GM21529 (cell line): ENCODE measurements around the gene C19orf53.
A peak's percentile ranks its signal among the peaks of the same experiment; 100 is the strongest.
"Not testable (repeated sequence)": the region's sequence is repeated elsewhere in the genome, so short reads cannot be mapped to it uniquely, and the experiment has no call there.

Experiments
- ATAC-seq: cut with Tn5 transposase; IDR thresholded peaks from one replicate; pipeline ENCODE4 v1.9.1; 2021; ENCODE audit not compliant: unreplicated experiment

C19orf53 gene

DNA sequence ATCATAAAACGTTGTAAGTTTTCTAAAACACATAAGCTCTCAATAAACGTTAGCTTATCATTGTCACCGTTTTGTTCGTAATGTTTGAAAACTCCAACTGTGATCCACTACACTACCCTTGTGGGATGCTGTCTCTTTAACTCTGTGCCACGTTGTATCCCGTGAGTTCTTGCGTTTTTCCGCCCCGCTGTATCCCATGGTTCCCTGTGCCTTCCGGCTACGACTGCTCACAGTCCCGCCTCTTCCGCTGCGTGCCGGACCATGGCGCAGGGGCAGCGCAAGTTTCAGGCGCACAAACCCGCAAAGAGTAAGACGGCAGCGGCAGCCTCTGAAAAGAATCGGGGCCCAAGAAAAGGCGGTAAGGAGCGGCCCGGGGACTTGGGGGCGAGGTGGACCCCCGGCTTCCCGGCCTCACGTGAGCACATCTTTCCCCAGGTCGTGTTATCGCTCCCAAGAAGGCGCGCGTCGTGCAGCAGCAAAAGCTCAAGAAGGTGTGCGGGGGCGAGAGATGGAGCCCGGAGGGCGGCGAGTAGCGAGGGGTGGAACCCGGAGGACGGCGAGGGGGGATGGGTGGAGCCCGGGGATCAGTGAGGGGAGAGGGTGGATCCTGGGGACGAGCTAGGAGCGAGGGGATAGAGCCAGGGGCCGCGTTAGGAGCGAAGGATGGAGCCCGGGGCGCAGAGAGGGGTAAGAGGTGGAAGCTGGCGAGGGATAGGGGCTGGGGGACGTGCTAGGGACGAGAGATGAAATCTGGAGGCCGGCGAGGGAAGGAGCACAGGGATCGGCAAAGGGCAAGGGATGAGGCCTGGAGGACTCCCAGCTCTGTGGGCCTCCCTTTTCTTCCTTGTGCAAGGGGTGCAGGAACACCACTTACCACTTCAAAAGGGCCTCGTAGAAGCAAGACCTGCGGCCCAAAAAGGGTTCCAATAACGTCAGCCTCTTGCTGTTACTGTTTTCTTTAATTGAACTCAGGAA lies at the start of gene C19orf53:
Gene C19orf53 (plus strand): TSS at position 240 of the 975 bp plus-strand sequence. CDS start 22 bp downstream, at position 262.
- ATAC-seq, result peak; percentile 88

DNA sequence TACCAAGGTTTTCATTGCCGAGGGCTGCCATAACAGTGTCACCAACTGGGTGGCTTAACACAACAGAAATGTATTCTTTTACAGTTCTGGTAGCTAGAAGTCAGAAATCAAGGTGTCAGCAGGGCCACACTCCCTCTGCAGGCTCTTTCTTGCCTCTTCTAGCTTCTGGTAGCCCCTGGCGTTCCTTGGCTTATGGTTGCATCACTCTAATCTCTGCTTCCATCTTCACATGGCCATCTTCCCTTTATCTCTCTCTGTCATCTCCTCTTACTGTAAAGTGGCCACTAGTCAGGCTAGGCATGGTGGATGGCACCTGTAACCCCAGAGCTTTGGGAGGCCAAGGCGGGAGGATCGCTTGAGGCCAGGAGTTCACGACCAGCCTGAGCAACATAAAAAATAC lies 47.9 kb upstream of the C19orf53 start:
- ATAC-seq, result no peak

DNA sequence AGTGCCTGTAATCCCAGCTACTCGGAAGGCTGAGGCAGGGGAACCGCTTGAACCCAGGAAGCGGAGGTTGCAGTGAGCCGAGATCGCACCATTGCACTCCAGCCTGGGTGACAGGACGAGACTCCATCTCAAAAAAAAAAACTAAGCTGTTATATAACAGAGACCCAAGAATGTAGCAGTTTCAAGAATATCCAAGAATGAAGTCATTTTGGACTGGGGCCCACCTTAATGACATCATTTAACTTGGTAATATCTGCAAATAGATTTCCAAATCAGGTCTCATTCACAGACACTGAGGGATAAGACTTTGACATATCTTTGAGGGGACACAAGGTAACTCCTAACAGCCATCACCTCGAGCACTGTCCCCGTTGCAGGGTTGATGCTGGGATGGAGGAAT lies 46.5 kb upstream of the C19orf53 start:
- no peak for ATAC-seq

DNA sequence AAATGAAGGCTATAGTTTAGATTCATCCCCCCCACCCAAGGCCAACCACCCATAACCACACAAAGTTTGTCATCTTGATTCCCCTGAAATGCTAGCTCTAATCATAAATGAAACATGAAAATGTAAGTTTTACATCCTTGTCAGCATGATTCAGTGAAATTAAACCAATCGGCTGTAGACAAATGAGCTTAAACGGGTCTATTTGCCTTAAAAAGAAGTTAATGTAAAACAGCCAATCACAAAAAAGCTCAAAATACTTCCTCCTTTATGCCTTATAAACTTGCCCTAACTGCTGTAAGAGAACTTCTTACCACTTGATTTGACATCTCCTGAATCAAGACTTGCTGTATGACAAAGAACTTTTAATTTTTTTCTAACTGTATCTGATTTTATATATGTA lies 44.4 kb upstream of the C19orf53 start:
- ATAC-seq, result no peak

DNA sequence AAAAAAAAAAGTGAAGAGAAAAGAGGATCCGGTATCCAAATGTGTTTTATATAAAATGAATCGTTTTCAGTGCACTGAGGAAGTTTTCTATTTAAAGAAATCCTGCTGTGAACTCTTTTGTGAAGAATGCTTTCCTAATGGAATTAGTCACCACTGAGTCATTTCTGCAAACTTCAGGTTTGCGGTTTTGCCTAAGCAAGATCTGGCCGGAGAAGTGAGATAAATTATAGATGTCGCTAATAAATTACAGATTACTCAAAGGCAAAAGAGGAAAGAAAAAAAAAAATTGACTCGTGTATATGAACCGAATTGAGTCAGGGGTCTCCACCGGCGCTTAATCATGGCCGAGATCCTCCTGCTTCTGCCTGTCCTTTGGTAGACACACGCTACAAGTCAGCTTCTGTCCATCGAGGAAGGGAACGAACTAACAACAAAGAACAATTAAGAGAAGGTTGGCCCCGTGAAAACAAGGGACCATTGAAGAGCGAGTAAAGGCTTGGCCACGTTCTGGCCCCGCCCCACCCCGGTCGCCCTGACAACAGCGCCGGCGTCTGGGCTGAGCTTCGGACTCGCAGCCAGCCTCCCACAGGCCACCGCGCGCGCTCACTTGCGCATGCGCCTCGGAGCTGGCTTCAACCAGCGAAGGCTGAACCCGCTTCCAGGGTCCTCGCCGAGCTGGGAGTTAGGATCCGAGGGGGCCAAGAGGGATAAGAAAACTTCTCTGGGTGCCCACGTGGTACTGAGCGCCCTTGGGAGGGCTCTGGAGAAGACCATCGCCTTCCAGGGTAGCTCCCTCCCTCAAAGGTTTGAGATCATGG lies 42.9 kb upstream of the C19orf53 start:
- peak; percentile 96 for ATAC-seq

DNA sequence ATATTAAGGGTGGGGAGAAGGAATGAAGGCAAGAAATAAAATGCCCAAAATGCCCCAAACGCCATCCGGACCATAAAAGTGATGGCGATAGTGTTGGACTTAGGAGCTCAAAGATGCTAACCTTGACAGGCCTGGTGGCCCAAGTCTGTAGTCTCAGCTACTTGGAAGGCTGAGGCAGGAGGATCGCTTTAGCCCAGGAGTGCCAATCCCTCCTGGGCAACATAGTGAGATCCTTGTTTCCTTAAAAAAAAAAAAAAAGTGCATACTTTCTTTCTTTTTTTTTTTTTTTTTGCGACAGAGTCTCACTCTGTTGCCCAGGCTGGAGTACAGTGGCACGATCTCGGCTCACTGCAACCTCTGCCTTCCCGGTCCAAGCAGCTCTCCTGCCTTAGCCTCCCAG lies 41.9 kb upstream of the C19orf53 start:
- no peak for ATAC-seq

DNA sequence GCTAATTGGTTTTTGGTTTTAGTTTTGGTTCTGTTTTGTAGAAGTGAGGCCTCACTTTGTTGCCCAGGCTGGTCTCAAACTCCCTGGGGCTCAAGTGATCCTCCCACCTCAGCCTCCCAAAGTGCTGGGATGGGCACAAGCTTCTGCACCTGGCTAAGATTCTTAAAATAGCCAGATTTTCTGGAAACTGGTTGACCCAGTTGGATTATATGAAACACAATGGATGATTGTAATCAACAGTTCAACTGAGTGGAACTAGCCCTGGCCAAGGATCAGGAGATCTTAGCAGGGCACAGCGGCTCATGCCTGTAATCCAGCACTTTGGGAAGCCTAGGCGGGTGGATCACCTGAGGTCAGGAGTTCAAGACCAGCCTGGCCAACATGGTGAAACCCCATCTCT lies 39.5 kb upstream of the C19orf53 start:
- ATAC-seq, result no peak

DNA sequence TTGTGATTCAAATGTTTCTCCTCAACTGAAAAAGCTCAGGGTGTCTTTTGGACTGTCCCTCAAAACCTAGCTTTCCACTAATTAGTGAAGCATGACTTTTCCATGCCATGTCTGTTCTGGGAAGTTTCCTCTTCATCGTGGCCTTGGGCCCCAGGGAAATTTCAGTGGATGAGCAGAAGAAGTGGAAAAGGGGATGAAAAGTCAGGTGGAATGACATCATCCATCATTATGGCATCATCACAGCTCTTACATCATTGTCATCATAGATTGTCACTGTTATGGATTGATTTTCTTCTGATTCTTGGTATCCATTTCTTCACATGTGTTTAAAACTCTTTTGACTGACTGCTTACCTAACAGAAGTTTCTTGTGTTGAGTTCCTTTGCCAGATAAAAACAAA lies 36.2 kb upstream of the C19orf53 start:
- ATAC-seq, result no peak

DNA sequence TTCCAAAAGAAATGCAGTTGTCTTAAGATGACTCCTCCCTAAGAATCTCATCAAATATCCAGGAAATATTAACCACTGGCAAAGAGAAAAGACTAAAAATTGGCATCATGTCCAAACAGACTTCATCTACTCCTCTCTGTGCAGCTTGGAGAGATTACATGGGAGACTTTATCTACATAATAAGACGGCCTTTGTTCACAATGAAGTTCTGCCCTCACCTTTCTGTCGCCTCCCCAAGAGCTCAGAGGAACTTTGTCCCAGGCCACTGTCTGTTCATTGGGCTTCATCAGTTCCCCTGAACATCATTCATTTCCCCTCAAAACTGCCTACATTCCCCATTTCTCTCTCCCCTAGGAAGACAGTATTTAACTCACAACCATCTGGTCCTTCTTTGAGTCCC lies 32.4 kb upstream of the C19orf53 start:
- ATAC-seq, result no peak

DNA sequence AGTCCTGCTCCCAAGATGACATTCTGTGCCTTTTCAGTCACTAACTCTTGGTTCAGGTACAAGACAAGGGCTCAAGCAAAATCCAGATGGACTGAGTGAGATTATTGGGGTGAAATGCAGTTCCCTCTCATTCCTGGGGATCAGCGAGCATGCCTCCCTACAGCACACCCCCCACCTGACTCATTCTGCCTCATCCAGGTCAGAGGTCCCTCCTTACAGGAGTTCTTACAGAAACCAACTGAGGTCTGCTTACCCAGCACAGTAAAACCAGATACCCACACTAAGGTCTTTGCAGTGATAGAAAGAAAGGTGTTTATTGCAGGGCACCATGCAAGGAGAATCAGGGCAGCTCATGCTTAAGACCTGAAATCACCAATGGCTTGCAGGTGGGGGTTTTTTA lies 31.5 kb upstream of the C19orf53 start:
- ATAC-seq, result no peak

DNA sequence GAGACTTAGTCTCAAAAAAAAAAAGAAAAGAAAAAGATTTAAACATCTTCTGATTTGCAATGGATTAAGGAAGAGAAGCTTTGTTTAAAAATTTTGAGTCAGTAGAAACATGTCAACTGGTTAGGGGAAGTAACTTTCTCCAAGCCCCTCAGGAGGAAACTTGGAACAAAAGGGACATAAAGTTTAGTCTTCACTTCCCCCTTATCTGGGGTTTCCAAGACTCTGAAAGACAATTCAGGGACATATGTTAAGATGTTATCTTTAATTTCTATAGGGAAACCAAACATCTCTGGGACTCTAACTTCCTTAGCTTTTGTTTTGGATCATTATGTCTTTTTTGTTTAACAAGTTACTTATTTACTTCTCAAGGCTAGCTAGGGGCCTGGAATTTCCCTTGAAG lies 30.1 kb upstream of the C19orf53 start:
- ATAC-seq, result no peak

DNA sequence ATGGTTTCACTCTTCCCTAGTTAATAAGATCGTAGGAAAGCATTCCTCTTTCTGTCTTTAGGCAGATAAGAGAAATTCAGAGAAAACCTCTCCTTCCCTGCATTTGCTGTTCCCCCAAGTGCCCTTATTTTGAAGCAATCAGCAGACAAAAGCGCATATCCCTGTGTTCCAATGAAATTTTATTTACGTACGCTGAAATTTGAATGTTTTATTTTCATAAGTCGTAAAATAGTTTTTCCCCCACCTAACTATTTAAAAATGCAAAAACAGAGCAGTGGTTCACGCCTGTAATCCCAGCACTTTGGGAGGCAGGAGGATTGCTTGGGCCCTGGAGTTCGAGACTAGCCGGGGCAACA lies 27.2 kb upstream of the C19orf53 start:
- ATAC-seq, result no peak

DNA sequence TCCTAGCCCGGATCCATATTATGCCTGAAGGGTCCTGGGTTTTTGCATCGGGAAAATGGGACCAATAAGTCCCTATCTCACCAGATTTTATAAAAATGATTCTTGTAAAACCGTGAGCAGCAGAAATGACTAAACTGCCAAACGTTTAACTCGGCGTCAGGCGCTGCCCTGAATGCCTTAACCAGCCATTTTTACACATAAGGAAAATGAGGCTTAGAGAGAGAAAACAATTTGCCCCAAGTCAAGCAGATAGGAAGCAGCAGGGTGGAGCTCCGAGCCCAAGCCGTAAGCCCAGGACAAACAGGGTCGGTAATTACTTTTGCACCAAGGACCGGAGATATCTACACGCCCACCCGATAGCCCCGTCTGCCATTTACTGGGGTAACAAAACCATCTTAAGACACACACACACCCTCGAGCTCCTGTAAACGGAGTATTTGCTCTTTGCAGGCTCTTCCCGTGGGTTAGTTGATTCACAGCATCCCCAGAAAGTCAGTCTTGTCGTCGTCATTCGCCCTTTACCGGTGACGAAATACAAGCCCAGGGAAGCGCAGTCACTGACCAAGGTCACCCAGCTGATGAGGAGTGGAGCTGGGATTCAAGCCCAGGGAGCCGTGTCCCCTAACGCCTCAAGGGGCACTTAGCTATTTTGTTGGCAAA lies 26.0 kb upstream of the C19orf53 start:
- no peak for ATAC-seq

DNA sequence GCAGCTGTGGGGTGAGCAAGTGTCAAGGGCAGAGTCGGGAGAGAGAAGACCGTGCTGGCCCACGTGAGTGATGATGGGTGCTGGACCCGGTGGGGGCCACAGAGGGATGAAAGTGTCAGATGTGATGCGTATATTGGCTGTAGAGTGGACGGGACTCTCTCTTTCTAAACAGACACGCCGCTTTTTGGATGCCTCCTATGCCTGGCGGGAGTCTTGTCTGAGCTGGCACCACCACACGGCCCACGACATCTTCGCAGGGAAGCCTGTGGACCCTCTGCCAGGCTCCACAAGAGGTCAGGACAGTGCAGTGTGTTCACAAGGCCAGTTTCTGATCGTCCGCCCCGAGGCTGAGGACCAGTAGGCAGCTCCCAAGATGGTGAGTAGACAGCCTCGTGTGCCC lies 22.8 kb upstream of the C19orf53 start:
- ATAC-seq, result no peak

DNA sequence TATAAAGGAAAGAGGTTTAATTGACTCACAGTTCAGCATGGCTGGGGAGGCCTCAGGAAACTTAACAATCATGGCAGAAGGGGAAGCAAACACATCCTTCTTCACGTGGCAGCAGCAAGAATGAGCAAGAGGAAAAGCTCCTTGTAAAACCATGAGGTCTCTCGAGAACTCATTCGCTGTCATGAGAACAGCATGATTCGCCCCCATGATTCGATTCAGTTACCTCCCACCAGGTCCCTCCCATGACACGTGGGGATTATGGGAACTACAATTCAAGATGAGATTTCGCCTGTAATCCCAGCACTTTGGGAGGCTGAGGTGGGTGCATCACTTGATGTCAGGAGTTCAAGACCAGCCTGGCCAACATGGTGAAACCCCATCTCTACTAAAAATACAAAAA lies 20.6 kb upstream of the C19orf53 start:
- ATAC-seq, result not testable (repeated sequence)

DNA sequence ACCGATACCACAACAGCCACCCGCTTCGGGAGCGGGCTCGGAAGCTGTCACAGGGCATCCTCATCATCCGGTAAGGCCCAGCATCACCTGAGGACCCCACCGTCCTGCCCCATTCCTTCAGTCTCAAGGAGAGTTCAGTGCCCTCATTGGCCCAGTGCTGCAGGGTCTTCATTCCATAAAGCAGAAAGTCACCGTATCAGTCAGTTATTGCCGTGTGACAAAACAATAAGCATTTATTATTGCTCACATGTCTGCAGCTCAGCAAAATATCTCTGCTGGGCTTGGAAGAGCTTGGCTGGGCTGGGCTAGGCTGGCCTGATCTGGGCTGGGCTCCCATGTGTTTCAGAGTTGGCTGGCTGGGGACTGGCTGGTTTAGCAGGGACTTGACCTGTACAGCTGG lies 18.0 kb upstream of the C19orf53 start:
- no peak for ATAC-seq

DNA sequence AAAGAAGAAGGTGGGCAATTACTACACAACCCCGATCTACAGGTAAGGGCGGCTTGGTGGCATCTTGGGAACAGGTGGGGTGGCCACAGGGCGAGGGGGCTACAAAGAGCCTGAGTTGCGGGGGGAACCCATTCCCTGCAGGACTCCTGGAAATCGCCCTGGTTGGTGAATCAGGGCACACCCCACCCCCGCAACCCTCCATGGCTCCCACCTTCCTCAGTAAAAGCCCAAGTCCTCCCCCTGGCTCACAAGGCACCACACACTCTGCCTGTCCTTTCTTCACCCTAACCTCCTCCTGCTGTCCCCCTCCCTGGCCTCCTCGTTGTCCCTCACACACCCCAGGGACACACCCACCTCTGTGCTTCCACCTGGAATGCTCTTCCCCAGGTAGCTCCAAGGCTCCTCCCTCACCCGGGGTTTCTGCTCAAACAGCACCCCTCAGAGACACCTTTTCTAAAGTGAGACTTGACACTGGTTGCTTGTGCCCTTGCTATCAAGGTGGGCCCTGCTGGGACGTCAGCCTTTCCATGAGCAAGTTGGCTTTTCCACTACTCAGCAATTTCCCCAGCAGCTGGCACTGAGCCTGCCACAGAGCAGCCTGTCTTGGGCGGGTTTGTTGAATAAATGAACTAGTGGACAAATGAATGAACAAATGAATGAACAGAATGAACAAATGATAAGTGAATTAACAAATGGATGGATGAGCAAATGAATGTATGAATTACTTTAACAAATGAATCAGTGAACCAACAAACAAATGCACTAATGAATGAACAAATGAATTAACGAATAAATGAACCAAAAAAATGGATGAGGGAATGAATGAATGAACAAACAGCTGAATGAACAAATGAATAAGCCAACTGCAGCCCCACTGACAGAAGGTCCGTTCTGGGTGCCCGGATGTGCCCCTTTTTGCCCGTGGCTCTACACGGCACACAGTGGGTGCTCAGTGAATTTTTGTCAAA lies 16.2 kb upstream of the C19orf53 start:
- no peak for ATAC-seq

DNA sequence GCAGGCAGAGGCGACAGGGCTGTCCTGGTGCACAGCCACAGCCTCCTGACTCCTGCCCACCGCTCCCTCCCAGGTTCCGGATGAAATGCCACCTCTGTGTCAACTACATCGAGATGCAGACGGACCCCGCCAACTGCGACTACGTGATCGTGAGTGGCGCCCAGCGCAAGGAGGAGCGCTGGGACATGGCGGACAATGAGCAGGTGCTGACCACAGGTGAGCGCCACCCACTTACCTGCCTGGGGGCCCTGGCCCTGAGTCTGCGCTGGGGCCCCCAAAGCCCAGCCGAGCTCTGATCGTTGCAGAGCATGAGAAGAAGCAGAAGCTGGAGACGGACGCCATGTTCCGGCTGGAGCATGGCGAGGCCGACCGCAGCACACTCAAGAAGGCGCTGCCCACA lies 15.5 kb upstream of the C19orf53 start:
- no peak for ATAC-seq

DNA sequence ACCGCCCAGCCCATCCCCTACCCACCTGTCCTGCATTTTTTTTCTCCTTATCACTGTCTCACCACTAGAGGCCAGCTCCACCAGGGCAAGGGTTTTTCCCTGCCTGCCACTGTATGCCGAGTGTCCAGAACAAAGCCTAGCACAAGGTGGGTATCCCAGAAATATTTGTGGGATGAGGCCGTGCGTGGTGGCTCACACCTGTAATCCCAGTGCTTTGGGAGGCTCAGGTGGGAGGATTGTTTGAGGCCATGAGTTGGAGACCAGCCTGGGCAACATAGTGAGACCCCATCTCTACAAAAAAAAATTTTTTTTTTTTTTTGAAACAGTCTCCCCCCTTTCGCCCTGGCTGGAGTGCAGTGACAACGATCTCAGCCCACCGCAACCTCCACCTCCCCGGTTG lies 12.8 kb upstream of the C19orf53 start:
- no peak for ATAC-seq

DNA sequence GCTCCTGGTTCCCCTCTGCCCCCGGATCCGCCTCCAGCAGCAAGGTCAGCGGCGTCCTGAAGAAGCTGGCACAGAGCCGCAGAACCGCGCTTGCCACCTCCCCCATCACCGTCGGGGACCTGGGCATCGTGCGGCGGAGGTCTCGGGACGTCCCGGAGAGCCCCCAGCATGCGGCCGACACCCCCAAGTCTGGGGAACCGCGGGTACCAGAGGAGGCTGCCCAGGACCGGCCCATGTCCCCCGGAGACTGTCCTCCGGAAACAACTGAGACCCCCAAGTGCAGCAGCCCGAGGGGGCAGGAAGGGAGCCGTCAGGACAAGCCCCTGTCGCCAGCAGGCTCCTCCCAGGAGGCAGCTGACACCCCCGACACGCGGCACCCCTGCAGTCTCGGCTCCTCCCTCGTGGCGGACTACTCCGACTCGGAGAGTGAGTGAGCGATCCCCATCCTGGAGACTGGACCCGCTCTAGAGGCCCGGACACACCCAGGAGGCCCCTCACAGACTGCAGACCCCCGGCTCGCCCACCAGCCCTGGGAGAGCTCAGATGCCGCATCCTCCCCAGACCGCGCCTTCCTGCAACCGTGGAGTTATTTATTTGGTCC lies 11.5 kb upstream of the C19orf53 start:
- ATAC-seq, result no peak
